ENCODE results near the gene CCSER1. TPM values are rescaled to one million over a fixed set of nuclear protein-coding genes. Genes with fewer than 3 reads are reported as not detected.

The CCSER1 gene
- total RNA-seq, 4 donors from 2014 or later, result 3.2 to 17.3 (median 10.2) TPM

DNA sequence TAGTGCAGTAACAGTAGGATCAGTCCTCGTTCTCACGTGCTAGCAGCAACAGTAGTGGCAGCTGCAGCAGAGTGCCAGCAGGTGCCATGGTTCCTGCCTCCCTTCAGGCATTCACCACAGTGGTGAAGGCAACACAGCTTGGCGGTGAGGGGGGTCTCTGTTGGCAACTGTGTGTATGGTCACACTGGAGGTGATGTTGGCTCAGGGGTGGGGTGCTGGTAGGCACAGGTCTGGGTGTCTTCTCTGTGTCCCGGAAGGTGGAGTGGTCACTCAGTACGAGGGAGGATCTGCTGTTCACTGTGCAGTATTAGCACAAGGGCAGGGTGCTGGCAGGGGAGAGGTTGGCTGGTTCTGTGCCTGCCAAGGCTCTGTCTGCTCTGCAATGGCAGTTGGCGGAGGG lies 671.8 kb downstream of the CCSER1 start:
- DNase-seq (ENCODE audit: low spot score) (no peak), ATAC-seq (ENCODE audit: low FRiP score) (no peak)
- no peak for TF ChIP-seq CTCF (IDR thresholded peaks at IDR 0.05)

- TF ChIP-seq CTCF (IDR thresholded peaks at IDR 0.05), result no peak
- ATAC-seq (ENCODE audit: low FRiP score) (no peak), DNase-seq (ENCODE audit: low spot score) (no peak)
Observed at GRCh38 chr4:90799895-90800294, 672.7 kb downstream of the CCSER1 start.

DNA sequence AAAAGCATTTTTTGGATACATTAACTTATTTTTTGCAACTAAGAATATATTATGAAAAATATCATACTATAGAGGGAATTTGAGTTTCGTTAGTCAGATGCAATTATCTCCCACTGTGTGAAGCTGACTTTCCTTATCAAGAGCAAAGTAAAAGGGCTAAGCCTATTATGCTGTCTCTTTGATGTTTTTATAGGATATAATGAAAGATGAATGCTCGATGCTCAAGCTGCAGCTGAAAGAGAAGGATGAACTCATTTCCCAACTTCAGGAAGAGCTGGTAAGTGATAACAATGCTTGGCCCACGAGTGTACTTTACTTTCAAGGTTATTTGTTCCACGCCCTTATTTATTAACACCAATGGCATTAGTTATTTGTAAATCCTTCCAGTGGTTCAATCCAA lies 688.4 kb downstream of the CCSER1 start:
- ATAC-seq (ENCODE audit: low FRiP score), result no peak
- no peak for DNase-seq (ENCODE audit: low spot score)
- TF ChIP-seq CTCF (IDR thresholded peaks at IDR 0.05), result no peak

- ATAC-seq (ENCODE audit: low FRiP score) (no peak), DNase-seq (ENCODE audit: low spot score) (no peak)
- TF ChIP-seq CTCF (IDR thresholded peaks at IDR 0.05), result no peak
Observed at GRCh38 chr4:90816754-90817153, 689.6 kb downstream of the CCSER1 start.

DNA sequence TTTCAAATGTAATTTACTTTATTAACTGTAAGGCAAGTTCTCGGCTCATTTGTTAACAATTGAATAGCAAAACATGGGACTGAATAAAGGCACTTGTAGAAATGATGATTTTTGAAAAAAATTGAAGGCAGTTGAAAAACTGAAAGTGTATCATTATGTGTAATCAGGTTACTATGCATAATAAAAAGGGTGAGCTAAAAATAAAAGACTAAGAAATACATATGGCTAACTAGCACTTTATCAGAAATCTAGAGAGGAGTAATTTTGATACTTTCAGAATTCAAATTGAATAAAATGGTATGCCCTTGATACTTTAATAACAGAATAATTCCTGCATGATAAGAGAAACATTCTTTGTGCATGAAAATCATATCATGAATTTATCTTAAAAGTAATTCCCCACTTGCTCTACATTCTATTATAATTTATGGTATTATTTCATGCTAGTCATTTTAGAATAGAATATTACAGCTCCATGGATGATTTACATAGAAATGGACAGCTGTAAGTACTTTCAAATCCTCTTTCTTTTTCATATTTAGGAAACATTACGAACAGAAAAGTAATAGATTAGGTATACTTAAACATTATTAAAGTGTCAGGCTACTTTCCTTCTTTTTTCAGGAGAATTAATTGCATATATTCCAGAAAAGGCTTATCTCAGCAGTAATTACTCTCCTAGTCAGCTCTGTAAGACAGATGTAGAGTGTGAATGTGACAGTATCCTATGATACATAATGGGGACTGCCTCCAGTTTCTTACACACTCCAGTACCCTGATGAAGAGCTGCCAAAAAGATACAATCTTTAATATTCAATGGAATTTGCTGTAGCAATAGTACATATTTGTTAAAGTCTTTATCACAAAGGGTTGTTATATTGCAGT lies 697.3 kb downstream of the CCSER1 start:
- ATAC-seq (ENCODE audit: low FRiP score) (no peak), DNase-seq (ENCODE audit: low spot score) (no peak)
- TF ChIP-seq CTCF (IDR thresholded peaks at IDR 0.05), result no peak

GRCh38 chr4:90825849-90826248 lies 698.7 kb downstream of the CCSER1 start:
- TF ChIP-seq CTCF (IDR thresholded peaks at IDR 0.05), result no peak
- no peak for ATAC-seq (ENCODE audit: low FRiP score)
- no peak for DNase-seq (ENCODE audit: low spot score)

DNA sequence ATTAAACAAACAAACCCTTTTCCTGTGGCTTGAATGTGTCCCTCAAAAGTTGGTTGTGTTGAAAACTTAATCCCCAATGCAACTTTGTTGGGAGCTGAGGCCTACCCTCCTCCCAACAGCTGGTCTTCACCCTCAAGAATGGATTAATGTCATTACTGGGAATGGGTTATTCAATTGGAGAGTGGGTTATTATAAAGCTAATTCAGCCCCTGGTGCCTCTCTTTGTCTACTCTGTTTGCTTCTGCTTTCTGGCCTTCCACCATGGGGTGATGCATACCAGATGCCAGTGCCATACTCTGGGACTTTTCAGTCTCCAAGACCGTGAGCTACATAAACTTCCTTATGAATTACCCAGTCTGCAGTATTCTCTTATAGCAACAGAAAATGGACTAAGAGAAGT lies 706.5 kb downstream of the CCSER1 start:
- DNase-seq (ENCODE audit: low spot score), result no peak
- no peak for ATAC-seq (ENCODE audit: low FRiP score)

More for the DNA sequence above, 706.5 kb downstream of the CCSER1 start:
- no peak for TF ChIP-seq CTCF (IDR thresholded peaks at IDR 0.05)

Data from omental fat pad (tissue), 4 donors.